Body of pancreas (tissue), 4 donors: ENCODE measurements around the gene SLC12A6. TPM values are rescaled to one million over a fixed set of nuclear protein-coding genes. Genes with fewer than 3 reads are reported as not detected.

Experiments
- ATAC-seq: fragments of 150-250 bp; one replicate; pipeline ENCODE4 v1.9.1; 2016
- DNase-seq, 4 donors: peaks; one replicate each; pipeline ENCODE4 v3.0.0-alpha.2; 2019
- H3K27ac ChIP-seq, 4 donors: fragments of 200-600 bp; sonication (generic); 1 replicate in 3 of 4; 2 replicates in 1 of 4; pipeline versions ENCODE4 v1.5.1 to v1.6.1; 2016 to 2019; ENCODE audit warnings: mild to moderate bottlenecking in 1 of 4, mixed read lengths in 1 of 4, moderate library complexity in 1 of 4
- H3K27me3 ChIP-seq, 2 donors: fragments of 200-600 bp; sonication (generic); one replicate each; pipeline ENCODE4 v1.6.0; 2016; ENCODE audit warnings: mild to moderate bottlenecking in 1 of 2
- H3K36me3 ChIP-seq, 2 donors: fragments of 200-600 bp; sonication (generic); replicated peaks in 1 of 2; 2 replicates each; pipeline ENCODE4 v1.5.1; 2016; ENCODE audit warnings: low read depth in 2 of 2; ENCODE audit not compliant: insufficient read depth in 1 of 2
- H3K4me1 ChIP-seq: fragments of 200-600 bp; sonication (generic); one replicate; pipeline ENCODE4 v1.6.0; 2016
- H3K4me3 ChIP-seq, 2 donors: fragments of 200-600 bp; sonication (generic); 1 replicate in 1 of 2; 2 replicates in 1 of 2; pipeline ENCODE4 v1.5.1; 2016 to 2019
- H3K9me3 ChIP-seq, 3 donors: fragments of 200-600 bp; sonication (generic); 1 replicate in 2 of 3; 2 replicates in 1 of 3; pipeline ENCODE4 v1.5.1; 2016
- POLR2A ChIP-seq, 3 donors: fragments of 450-650 bp; IDR thresholded peaks; one replicate each; pipeline ENCODE4 v1.6.1; 2016; ENCODE audit warnings: antibody characterized with exemption in 3 of 3, mild to moderate bottlenecking in 2 of 3
- WGBS, 2 donors: methylation state at CpG; one replicate each; pipeline ENCODE4 v1.1.5; 2017; 5-methylcytosine and 5-hydroxymethylcytosine counted together
- intact Hi-C: fragments of 100-400 bp; cut with DNase I; formaldehyde crosslinking; loops from one replicate; pipeline ENCODE4 v1.15.1; 2023
- total RNA-seq, 2 donors: library from RNA; depleted of rRNA; stranded (reverse); fragments of >200 nt; gene quantifications; one replicate each; pipeline ENCODE4 v1.1.0, GENCODE V29; 2016
- TF ChIP-seq, protein P1 (sequence below), 7 experiments: fragments of 450-650 bp in 4 of 7; fragments of 200-600 bp in 3 of 7; sonication (generic) in 3 of 7; IDR thresholded peaks; one replicate each; pipeline ENCODE4 v1.5.1; 2016 to 2019; ENCODE audit warnings: antibody characterized with exemption in 7 of 7

Gene SLC12A6
- total RNA-seq, 2 donors from 2014 or later, result 15.0 to 16.2 TPM

GRCh38 chr15:34259566-34259965, 78.0 kb downstream of the SLC12A6 start:
- no peak for ATAC-seq

DNA sequence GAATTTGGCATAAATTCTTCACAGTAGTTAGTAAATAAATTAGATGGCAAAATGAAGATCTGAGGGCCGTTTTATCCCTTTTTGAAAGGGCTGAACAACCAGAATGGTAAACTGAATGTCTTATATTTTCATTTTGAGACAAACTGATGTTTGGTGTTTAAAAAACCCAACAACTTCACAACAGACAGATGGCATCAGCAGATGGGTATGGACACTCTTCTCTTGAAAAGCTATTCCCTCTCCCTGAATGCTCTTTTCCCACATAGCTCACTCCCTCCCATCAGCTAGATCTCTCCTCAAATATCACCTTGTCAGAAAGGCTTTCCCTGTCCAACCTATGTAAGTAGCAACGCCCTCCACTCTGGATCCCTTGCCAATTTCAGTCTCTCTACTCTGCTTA, 79.4 kb downstream of the SLC12A6 start:
- H3K9me3 ChIP-seq, result no peaks in the 10 kb centered on the region
- intact Hi-C loops, result no loop called here
- no peak for TF ChIP-seq POLR2A (IDR thresholded peaks at IDR 0.05)
- TF ChIP-seq, protein P1, sequence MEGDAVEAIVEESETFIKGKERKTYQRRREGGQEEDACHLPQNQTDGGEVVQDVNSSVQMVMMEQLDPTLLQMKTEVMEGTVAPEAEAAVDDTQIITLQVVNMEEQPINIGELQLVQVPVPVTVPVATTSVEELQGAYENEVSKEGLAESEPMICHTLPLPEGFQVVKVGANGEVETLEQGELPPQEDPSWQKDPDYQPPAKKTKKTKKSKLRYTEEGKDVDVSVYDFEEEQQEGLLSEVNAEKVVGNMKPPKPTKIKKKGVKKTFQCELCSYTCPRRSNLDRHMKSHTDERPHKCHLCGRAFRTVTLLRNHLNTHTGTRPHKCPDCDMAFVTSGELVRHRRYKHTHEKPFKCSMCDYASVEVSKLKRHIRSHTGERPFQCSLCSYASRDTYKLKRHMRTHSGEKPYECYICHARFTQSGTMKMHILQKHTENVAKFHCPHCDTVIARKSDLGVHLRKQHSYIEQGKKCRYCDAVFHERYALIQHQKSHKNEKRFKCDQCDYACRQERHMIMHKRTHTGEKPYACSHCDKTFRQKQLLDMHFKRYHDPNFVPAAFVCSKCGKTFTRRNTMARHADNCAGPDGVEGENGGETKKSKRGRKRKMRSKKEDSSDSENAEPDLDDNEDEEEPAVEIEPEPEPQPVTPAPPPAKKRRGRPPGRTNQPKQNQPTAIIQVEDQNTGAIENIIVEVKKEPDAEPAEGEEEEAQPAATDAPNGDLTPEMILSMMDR (IDR thresholded peaks at IDR 0.05), result no peak
- 80 to 93% methylated on average over 2 of the region's 2 CpGs for WGBS, 2 donors
- DNase-seq (no peak), ATAC-seq (no peak)
- no peak overlapping the region for H3K4me3 ChIP-seq
- H3K4me1 ChIP-seq, result no peaks in the 10 kb centered on the region
- H3K27me3 ChIP-seq, result no peaks in the 10 kb centered on the region
- H3K36me3 ChIP-seq, result no peaks in the 10 kb centered on the region
- no peak overlapping the region for H3K27ac ChIP-seq

More at GRCh38 chr15:34259566-34259965, 78.0 kb downstream of the SLC12A6 start:
- no peak overlapping the region for H3K27ac ChIP-seq
- no peaks in the 10 kb centered on the region for H3K4me1 ChIP-seq
- intact Hi-C loops, result no loop called here
- no peaks in the 10 kb centered on the region for H3K36me3 ChIP-seq
- DNase-seq, result no peak
- H3K9me3 ChIP-seq, result no peaks in the 10 kb centered on the region
- no peak for TF ChIP-seq POLR2A (IDR thresholded peaks at IDR 0.05)
- TF ChIP-seq, protein P1 (IDR thresholded peaks at IDR 0.05), result no peak
- 75 to 87% methylated on average over 3 of the region's 3 CpGs for WGBS, 2 donors
- H3K4me3 ChIP-seq, result no peak overlapping the region
- H3K27me3 ChIP-seq, result no peaks in the 10 kb centered on the region

- TF ChIP-seq, protein P1 (IDR thresholded peaks at IDR 0.05), result no peak
- Histone ChIP-seq H3K27me3 (no peaks in the 10 kb centered on the region), H3K27ac (no peak overlapping the region), H3K9me3 (no peaks in the 10 kb centered on the region), H3K4me1 (no peaks in the 10 kb centered on the region), H3K4me3 (no peak overlapping the region), H3K36me3 (peaks cover 0 to 1% of the 10 kb centered on the region in 2 donors)
- DNase-seq, result no peak
- ATAC-seq, result no peak
- intact Hi-C loops, result no loop called here
Measured at GRCh38 chr15:34252545-34252944, 85.0 kb downstream of the SLC12A6 start.

DNA sequence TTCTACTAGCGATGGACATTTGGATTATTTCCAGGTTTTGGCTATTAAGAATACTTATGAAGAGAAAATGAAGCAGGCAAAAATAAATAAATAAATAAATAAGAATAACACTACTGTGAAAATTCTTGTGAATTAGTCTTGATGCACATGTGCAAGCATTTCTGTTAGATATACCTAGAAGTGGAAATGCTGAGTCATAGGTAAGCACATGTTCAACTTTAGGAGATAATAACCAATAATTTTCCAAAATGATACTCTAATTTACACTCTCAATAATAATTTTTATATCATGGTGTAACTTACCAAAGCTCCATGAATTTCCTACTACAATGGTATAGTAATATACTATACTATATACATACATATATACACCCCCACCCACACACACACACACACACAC, 89.4 kb downstream of the SLC12A6 start:
- Histone ChIP-seq H3K4me3 (no peak overlapping the region), H3K9me3 (no peaks in the 10 kb centered on the region), H3K4me1 (no peaks in the 10 kb centered on the region), H3K27ac (no peak overlapping the region), H3K36me3 (peaks cover 0 to 1% of the 10 kb centered on the region in 2 donors), H3K27me3 (no peaks in the 10 kb centered on the region)
- no peak for TF ChIP-seq POLR2A (IDR thresholded peaks at IDR 0.05)
- intact Hi-C loops, result no loop called here
- 100% methylated on average over 1 of the region's 1 CpG for WGBS, 2 donors
- ATAC-seq (no peak), DNase-seq (no peak)

DNA sequence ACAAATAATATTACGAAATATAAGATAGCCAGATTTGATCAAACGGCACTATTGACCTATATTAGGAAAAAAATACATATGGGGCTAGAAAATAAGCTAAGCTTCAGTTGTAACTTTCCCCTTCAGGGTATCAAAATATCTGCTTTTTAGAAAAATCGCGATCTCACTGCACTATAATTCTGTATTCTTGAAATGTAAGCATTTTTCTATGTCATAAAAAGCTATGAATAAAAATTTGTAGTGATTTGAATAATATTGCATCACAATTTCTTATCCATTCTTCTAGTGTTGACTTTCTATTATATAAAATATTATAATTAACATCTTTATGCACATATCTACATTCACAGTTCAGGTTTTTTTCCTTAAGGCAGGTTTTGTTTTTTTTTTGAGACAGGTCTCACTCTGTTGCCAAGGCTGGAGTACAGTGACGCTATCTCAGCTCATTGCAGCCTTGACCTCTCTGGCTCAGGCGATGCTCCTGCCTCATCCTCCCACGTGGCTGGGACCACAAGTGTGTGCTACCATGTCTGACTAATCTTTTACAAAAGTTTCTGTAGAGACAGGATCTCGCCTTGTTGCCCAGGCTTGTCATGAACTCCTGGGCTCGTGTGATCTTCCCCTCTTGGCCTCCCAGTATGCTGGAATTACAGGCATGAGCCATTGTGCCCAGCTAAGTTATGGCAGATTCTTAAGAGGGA, 91.2 kb downstream of the SLC12A6 start:
- Histone ChIP-seq H3K27ac (no peak overlapping the region), H3K9me3 (no peaks in the 10 kb centered on the region), H3K36me3 (peaks cover 0 to under 1% of the 10 kb centered on the region in 2 donors), H3K4me3 (no peak overlapping the region), H3K4me1 (no peaks in the 10 kb centered on the region), H3K27me3 (no peaks in the 10 kb centered on the region)
- intact Hi-C loops, result no loop called here
- TF ChIP-seq POLR2A (IDR thresholded peaks at IDR 0.05), result no peak
- TF ChIP-seq, protein P1 (IDR thresholded peaks at IDR 0.05), result no peak
- WGBS, 2 donors, result 74 to 77% methylated on average over 9 of the region's 9 CpGs
- ATAC-seq (no peak), DNase-seq (no peak)
